Mesenchymal stem cell (in vitro differentiated cells and primary cell): ENCODE measurements around the gene PID1.

Source experiments
- DNase-seq: peaks from one replicate; pipeline ENCODE4 v3.0.0-alpha.2; 2013
- H2AFZ ChIP-seq: one replicate; pipeline ENCODE4 v1.6.1; 2013; ENCODE audit warnings: low read depth, mild to moderate bottlenecking, control low read depth, inconsistent platforms, low read length, moderate library complexity
- H2AK5ac ChIP-seq: 2 replicates; pipeline ENCODE4 v1.6.1; 2013; ENCODE audit warnings: low read length, moderate library complexity, mild to moderate bottlenecking, inconsistent platforms; ENCODE audit not compliant: severe bottlenecking
- H2BK120ac ChIP-seq: one replicate; pipeline ENCODE4 v1.6.1; 2013; ENCODE audit warnings: low read depth, mild to moderate bottlenecking, inconsistent platforms, low read length, moderate library complexity
- H2BK12ac ChIP-seq, 2 experiments: one replicate each; pipeline ENCODE4 v1.6.1; 2013; ENCODE audit warnings: inconsistent platforms in 2 of 2, low read length in 2 of 2, mild to moderate bottlenecking in 2 of 2, moderate library complexity in 2 of 2, control low read depth in 1 of 2
- H2BK15ac ChIP-seq: one replicate; pipeline ENCODE4 v1.6.1; 2013; ENCODE audit warnings: mild to moderate bottlenecking, low read depth, inconsistent platforms; ENCODE audit not compliant: poor library complexity, severe bottlenecking
- H2BK5ac ChIP-seq: 2 replicates; pipeline ENCODE4 v1.6.1; 2013; ENCODE audit warnings: low read depth, mild to moderate bottlenecking, low read length, control low read depth, inconsistent platforms; ENCODE audit not compliant: poor library complexity, severe bottlenecking
- H3K14ac ChIP-seq, 2 experiments: one replicate each; pipeline ENCODE4 v1.6.1; 2013; ENCODE audit warnings: inconsistent platforms in 2 of 2, low read length in 2 of 2, control low read depth in 1 of 2, mild to moderate bottlenecking in 1 of 2, moderate library complexity in 1 of 2
- H3K18ac ChIP-seq, 2 experiments: one replicate each; pipeline ENCODE4 v1.6.1; 2013; ENCODE audit warnings: inconsistent platforms in 2 of 2, low read length in 2 of 2, control low read depth in 1 of 2, low read depth in 1 of 2, mild to moderate bottlenecking in 1 of 2
- H3K23ac ChIP-seq, 2 experiments: one replicate each; pipeline ENCODE4 v1.6.1; 2013; ENCODE audit warnings: inconsistent platforms in 2 of 2, low read length in 2 of 2, mild to moderate bottlenecking in 2 of 2, moderate library complexity in 2 of 2, control low read depth in 1 of 2
- H3K27ac ChIP-seq: 2 replicates; pipeline ENCODE4 v1.5.1; 2013; ENCODE audit warnings: mild to moderate bottlenecking, moderate library complexity, low read length, control low read depth, inconsistent platforms; ENCODE audit not compliant: poor library complexity, severe bottlenecking
- H3K27me3 ChIP-seq, 2 experiments: 2 replicates each; pipeline versions ENCODE4 v1.6.1 to v1.7.0; 2013; ENCODE audit warnings: low read length in 2 of 2, mild to moderate bottlenecking in 2 of 2, moderate library complexity in 2 of 2, control low read depth in 1 of 2, inconsistent platforms in 1 of 2; ENCODE audit not compliant: control insufficient read depth in 1 of 2, insufficient read depth in 1 of 2
- H3K36me3 ChIP-seq, 2 experiments: 2 replicates each; pipeline versions ENCODE4 v1.6.1 to v1.7.0; 2013; ENCODE audit warnings: low read length in 2 of 2, control low read depth in 1 of 2, inconsistent platforms in 1 of 2, low read depth in 1 of 2, mild to moderate bottlenecking in 1 of 2; ENCODE audit not compliant: insufficient read depth in 2 of 2, control insufficient read depth in 1 of 2
- H3K4ac ChIP-seq, 2 experiments: one replicate each; pipeline ENCODE4 v1.6.1; 2013; ENCODE audit warnings: inconsistent platforms in 2 of 2, low read length in 2 of 2, mild to moderate bottlenecking in 2 of 2, moderate library complexity in 2 of 2, control low read depth in 1 of 2, low read depth in 1 of 2
- H3K4me1 ChIP-seq: 2 replicates; pipeline ENCODE4 v1.6.1; 2013; ENCODE audit warnings: low read depth, low read length, control low read depth; ENCODE audit not compliant: control insufficient read depth, insufficient read depth
- H3K4me2 ChIP-seq: 2 replicates; pipeline ENCODE4 v1.6.1; 2013; ENCODE audit warnings: low read length, mild to moderate bottlenecking, inconsistent platforms; ENCODE audit not compliant: poor library complexity, severe bottlenecking
- H3K4me3 ChIP-seq, 2 experiments: 2 replicates each; pipeline versions ENCODE4 v1.5.1 to v1.7.0; 2013; ENCODE audit warnings: low read length in 2 of 2, mild to moderate bottlenecking in 2 of 2, control low read depth in 1 of 2, low read depth in 1 of 2; ENCODE audit not compliant: insufficient read depth in 1 of 2
- H3K79me1 ChIP-seq: replicated peaks from 2 replicates; pipeline ENCODE4 v1.6.1; 2013; ENCODE audit warnings: mild to moderate bottlenecking, control low read depth, low read length, inconsistent platforms; ENCODE audit not compliant: poor library complexity, severe bottlenecking
- H3K9ac ChIP-seq: 2 replicates; pipeline ENCODE4 v1.7.0; 2013; ENCODE audit warnings: mild to moderate bottlenecking, low read length, moderate library complexity
- H3K9me3 ChIP-seq: 2 replicates; pipeline ENCODE4 v1.7.0; 2013; ENCODE audit warnings: mild to moderate bottlenecking, low read length; ENCODE audit not compliant: control insufficient read depth
- H4K8ac ChIP-seq: one replicate; pipeline ENCODE4 v1.6.1; 2013; ENCODE audit warnings: inconsistent platforms, mild to moderate bottlenecking, low read length, moderate library complexity
- H4K91ac ChIP-seq: one replicate; pipeline ENCODE4 v1.6.1; 2013; ENCODE audit warnings: mild to moderate bottlenecking, low read length, inconsistent platforms
- WGBS: methylation state at CpG from one replicate; pipeline ENCODE4 v1.1.7; 2013; ENCODE audit warnings: mixed read lengths; 5-methylcytosine and 5-hydroxymethylcytosine counted together

Gene PID1

GRCh38 chr2:229231885-229232284 is 39.2 kb downstream of the PID1 start:
- Histone ChIP-seq H3K79me1 (no peaks in the 10 kb centered on the region), H2BK12ac (no peak overlapping the region), H3K36me3 (no peaks in the 10 kb centered on the region), H4K91ac (no peak overlapping the region), H3K14ac (no peak overlapping the region), H3K27me3 (no peaks in the 10 kb centered on the region), H2BK120ac (no peak overlapping the region), H3K23ac (no peak overlapping the region), H3K4me3 (no peak overlapping the region), H3K27ac (no peak overlapping the region), H2BK5ac (no peak overlapping the region), H3K4ac (no peak overlapping the region), H2AFZ (no peak overlapping the region), H3K4me1 (no peaks in the 10 kb centered on the region), H3K9ac (no peak overlapping the region), H4K8ac (no peak overlapping the region), H2BK15ac (no peak overlapping the region), H3K18ac (no peak overlapping the region), H3K9me3 (no peaks in the 10 kb centered on the region), H3K4me2 (no peak overlapping the region), H2AK5ac (no peak overlapping the region)
- WGBS = 81% methylated on average over 7 of the region's 7 CpGs
- no peak for DNase-seq

- H2BK120ac ChIP-seq = no peak overlapping the region
- H3K18ac ChIP-seq = no peak overlapping the region
- H3K4me2 ChIP-seq = no peak overlapping the region
- H3K4ac ChIP-seq = no peak overlapping the region
- H3K79me1 ChIP-seq = no peaks in the 10 kb centered on the region
- no peak overlapping the region for H3K9ac ChIP-seq
- H3K4me3 ChIP-seq = no peak overlapping the region
- no peak overlapping the region for H3K23ac ChIP-seq
- no peak overlapping the region for H2AFZ ChIP-seq
- H3K4me1 ChIP-seq = no peaks in the 10 kb centered on the region
- no peaks in the 10 kb centered on the region for H3K27me3 ChIP-seq
- H2BK15ac ChIP-seq = no peak overlapping the region
- H2BK12ac ChIP-seq = no peak overlapping the region
- DNase-seq = no peak
- H4K8ac ChIP-seq = no peak overlapping the region
- H2AK5ac ChIP-seq = no peak overlapping the region
- H2BK5ac ChIP-seq = no peak overlapping the region
- no peaks in the 10 kb centered on the region for H3K36me3 ChIP-seq
- H4K91ac ChIP-seq = no peak overlapping the region
- H3K14ac ChIP-seq = no peak overlapping the region
- WGBS = 86% methylated on average over 3 of the region's 3 CpGs
- H3K9me3 ChIP-seq = no peaks in the 10 kb centered on the region
- no peak overlapping the region for H3K27ac ChIP-seq
These were observed 39.7 kb downstream of the PID1 start for GRCh38 chr2:229231328-229231868.

GRCh38 chr2:229230911-229231310 is 40.2 kb downstream of the PID1 start:
- WGBS = 77% methylated on average over 4 of the region's 4 CpGs
- Histone ChIP-seq H2BK5ac (no peak overlapping the region), H3K36me3 (no peaks in the 10 kb centered on the region), H4K8ac (no peak overlapping the region), H3K4ac (no peak overlapping the region), H2AFZ (no peak overlapping the region), H3K23ac (no peak overlapping the region), H2BK15ac (no peak overlapping the region), H3K4me1 (no peaks in the 10 kb centered on the region), H2BK12ac (no peak overlapping the region), H2BK120ac (no peak overlapping the region), H3K18ac (no peak overlapping the region), H3K79me1 (no peaks in the 10 kb centered on the region), H2AK5ac (no peak overlapping the region), H3K27me3 (no peaks in the 10 kb centered on the region), H4K91ac (no peak overlapping the region), H3K9me3 (no peaks in the 10 kb centered on the region), H3K4me3 (no peak overlapping the region), H3K9ac (no peak overlapping the region), H3K27ac (no peak overlapping the region), H3K4me2 (no peak overlapping the region), H3K14ac (no peak overlapping the region)
- DNase-seq = no peak

- WGBS = no CpG with 5 or more reads among the region's 2 CpGs
- no peak overlapping the region for H2BK12ac ChIP-seq
These were observed 40.8 kb downstream of the PID1 start for GRCh38 chr2:229230256-229230655.

More at GRCh38 chr2:229230256-229230655, 40.8 kb downstream of the PID1 start:
- Histone ChIP-seq H2AFZ (no peak overlapping the region), H3K79me1 (no peaks in the 10 kb centered on the region), H2BK5ac (no peak overlapping the region), H3K9ac (no peak overlapping the region), H3K27ac (no peak overlapping the region), H3K36me3 (no peaks in the 10 kb centered on the region), H3K4me3 (no peak overlapping the region), H3K23ac (no peak overlapping the region), H4K91ac (no peak overlapping the region), H2BK120ac (no peak overlapping the region), H3K18ac (no peak overlapping the region), H3K4me1 (no peaks in the 10 kb centered on the region), H3K14ac (no peak overlapping the region), H3K9me3 (no peaks in the 10 kb centered on the region), H3K4ac (no peak overlapping the region), H3K4me2 (no peak overlapping the region), H4K8ac (no peak overlapping the region), H2BK15ac (no peak overlapping the region), H3K27me3 (no peaks in the 10 kb centered on the region), H2AK5ac (no peak overlapping the region)
- DNase-seq = no peak
